Activated CD8-positive, alpha-beta memory T cell treated with anti-CD3 and anti-CD28 coated beads, Interleukin-2, amount 50 U/mL, for 24 hours (primary cell): ENCODE measurements around the gene ZNF534.
"Not testable (repeated sequence)": the region's sequence is repeated elsewhere in the genome, so short reads cannot be mapped to it uniquely, and the experiment has no call there.

Source experiments
- DNase-seq: peaks from one replicate; pipeline ENCODE4 v3.0.0-alpha.2; 2020; ENCODE audit errors: extremely low read depth

The ZNF534 gene

GRCh38 chr19:52498571-52498970 lies 69.6 kb downstream of the ZNF534 start:
- no peak for DNase-seq

DNA sequence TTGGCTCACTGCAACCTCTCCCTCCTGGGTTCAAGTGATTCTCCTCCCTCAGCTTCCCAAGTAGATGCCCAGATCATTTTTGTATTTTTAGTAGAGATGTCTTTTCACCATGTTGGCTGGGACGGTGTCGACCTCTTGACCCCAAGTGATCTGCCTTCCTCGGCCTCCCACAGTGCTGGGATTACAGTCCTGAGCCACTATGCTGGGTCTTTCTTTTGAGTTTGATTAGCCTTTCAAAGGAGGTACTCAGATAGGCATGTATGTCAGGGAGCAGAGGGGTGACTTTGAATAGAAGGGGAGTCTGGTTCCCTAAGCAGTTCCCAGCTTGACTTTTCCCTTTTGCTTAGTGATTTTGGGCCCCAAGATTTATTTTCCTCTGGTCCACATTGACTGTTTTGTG lies 71.5 kb downstream of the ZNF534 start:
- not testable (repeated sequence) for DNase-seq

- not testable (repeated sequence) for DNase-seq
Measured at GRCh38 chr19:52500991-52501390, 72.0 kb downstream of the ZNF534 start.
